GM12878 (cell line): ENCODE results near the gene EPHB1. TPM values are rescaled to one million over a fixed set of nuclear protein-coding genes. Genes with fewer than 3 reads are reported as not detected.

Source experiments
- ATAC-seq: fragments of 200-7000 bp; cut with Tn5 transposase; 3 replicates; pipeline ENCODE4 v1.9.1; 2020; ENCODE audit warnings: mild to moderate bottlenecking, moderate library complexity
- BruUV-seq: library from RNA; stranded (reverse); fragments of 400-500 nt; replicated peaks from 2 replicates; lab custom pipeline; 2021; lab: Mats Ljungman, UMichigan
- CTCF ChIA-PET: fragments of 300-600 bp; sonication (Branson Sonifier 250); formaldehyde crosslinking; extraction: SDS; loops from one replicate; lab custom pipeline; 2021; ENCODE audit warnings: inconsistent platforms; lab: Yijun Ruan, JAX
- POLR2A ChIA-PET: fragments of 350-600 bp; formaldehyde crosslinking; extraction: SDS; loops from one replicate; lab custom pipeline; 2021; ENCODE audit warnings: inconsistent platforms; lab: Charles Lee
- RAD21 ChIA-PET: fragments of 300-600 bp; sonication (Branson Sonifier 250); formaldehyde crosslinking; loops from one replicate; lab custom pipeline; 2023; ENCODE audit warnings: antibody characterized with exemption; ENCODE audit not compliant: unreplicated experiment; lab: Charles Lee
- SMC1A ChIA-PET: fragments of 300-600 bp; sonication (Branson Sonifier 250); formaldehyde crosslinking; loops from one replicate; lab custom pipeline; 2023; ENCODE audit not compliant: unreplicated experiment, uncharacterized antibody; lab: Charles Lee
- DNase-seq: peaks from one replicate; pipeline ENCODE4 v3.0.0-alpha.2; 2011; ENCODE audit warnings: low read depth, low spot score
- FAIRE-seq: peaks from 3 replicates; lab custom pipeline; 2011; peaks lifted over from hg19 to GRCh38; lab: Jason Lieb, UNC
- H2AFZ ChIP-seq: 2 replicates; pipeline ENCODE4 v1.6.0; 2011; ENCODE audit warnings: low read depth, low read length, control low read depth; ENCODE audit not compliant: control insufficient read depth
- H3K27ac ChIP-seq: 2 replicates; pipeline ENCODE4 v1.5.1; 2011; ENCODE audit warnings: control low read depth; ENCODE audit not compliant: control insufficient read depth, insufficient read depth
- H3K27me3 ChIP-seq, 2 experiments: replicated peaks in 1 of 2; 2 replicates each; pipeline versions ENCODE4 v1.6.0 to v1.6.1; 2011; ENCODE audit warnings: low read length in 1 of 2; ENCODE audit not compliant: control insufficient read depth in 2 of 2, insufficient read depth in 2 of 2
- H3K36me3 ChIP-seq, 2 experiments: 2 replicates each; pipeline ENCODE4 v1.5.1; 2011; ENCODE audit warnings: low read length in 1 of 2; ENCODE audit not compliant: control insufficient read depth in 2 of 2, insufficient read depth in 2 of 2
- H3K4me1 ChIP-seq: 2 replicates; pipeline ENCODE4 v1.6.1; 2011; ENCODE audit warnings: mild to moderate bottlenecking, low read length, moderate library complexity, mixed read lengths; ENCODE audit not compliant: control insufficient read depth, insufficient read depth
- H3K4me2 ChIP-seq: 2 replicates; pipeline ENCODE4 v1.6.0; 2011; ENCODE audit warnings: control low read depth; ENCODE audit not compliant: control insufficient read depth, insufficient read depth
- H3K4me3 ChIP-seq: fragments of 200-600 bp; sonication (generic); 2 replicates; pipeline ENCODE4 v1.5.1; 2016
- H3K79me2 ChIP-seq: 2 replicates; pipeline ENCODE4 v1.6.0; 2011; ENCODE audit warnings: low read length; ENCODE audit not compliant: control insufficient read depth, insufficient read depth
- H3K9ac ChIP-seq: 2 replicates; pipeline ENCODE4 v1.8.0; 2011; ENCODE audit warnings: low read length, control low read depth, mixed read lengths; ENCODE audit not compliant: control insufficient read depth, insufficient read depth
- H3K9me3 ChIP-seq: replicated peaks from 3 replicates; pipeline ENCODE4 v1.5.1; 2011; ENCODE audit warnings: mild to moderate bottlenecking, low read length; ENCODE audit not compliant: control insufficient read depth, insufficient read depth
- H4K20me1 ChIP-seq: 2 replicates; pipeline ENCODE4 v1.6.0; 2011; ENCODE audit not compliant: control insufficient read depth, insufficient read depth
- E2F8 ChIP-seq: fragments of 450-650 bp; IDR thresholded peaks from 2 replicates; pipeline ENCODE4 v1.6.1; 2018; ENCODE audit warnings: mild to moderate bottlenecking, low read depth, moderate library complexity; ENCODE audit not compliant: partially characterized antibody
- MEF2A ChIP-seq: IDR thresholded peaks from 2 replicates; pipeline ENCODE4 v1.6.1; 2011; ENCODE audit warnings: low read depth, mild to moderate bottlenecking, low read length, moderate library complexity; ENCODE audit not compliant: insufficient read depth
- POU2F2 ChIP-seq: IDR thresholded peaks from 3 replicates; pipeline ENCODE4 v1.6.1; 2011; ENCODE audit warnings: low read depth, mild to moderate bottlenecking, low read length, borderline replicate concordance
- RCOR1 ChIP-seq: conservative IDR thresholded peaks from 2 replicates; pipeline ENCODE4 v1.6.1; 2012; ENCODE audit warnings: low read depth, low read length, improper control_type of control experiment
- STAT3 ChIP-seq: IDR thresholded peaks from 2 replicates; pipeline ENCODE4 v1.6.1; 2011; ENCODE audit warnings: low read depth, low read length, improper control_type of control experiment
- ZNF384 ChIP-seq: IDR thresholded peaks from 2 replicates; pipeline ENCODE4 v1.6.1; 2012; ENCODE audit warnings: low read depth, mild to moderate bottlenecking, low read length, improper control_type of control experiment, borderline replicate concordance
- WGBS: methylation state at CpG from one replicate; pipeline ENCODE4 v1.1.6; 2016; ENCODE audit warnings: low lambda C conversion rate; ENCODE audit not compliant: insufficient replicate concordance, insufficient coverage; ENCODE audit errors: missing lambda C conversion rate; 5-methylcytosine and 5-hydroxymethylcytosine counted together
- in situ Hi-C: fragments of 300-500 bp; cut with MboI; formaldehyde crosslinking; loops from 9 replicates; pipeline ENCODE4 v1.14.3; 2018; ENCODE audit warnings: mixed read lengths
- intact Hi-C: fragments of 100-400 bp; cut with micrococcal nuclease; formaldehyde crosslinking; loops from one replicate; pipeline ENCODE4 v1.14.2; 2022; ENCODE audit not compliant: unreplicated experiment
- polyA plus RNA-seq, 11 experiments: library from polyadenylated mRNA; depleted of rRNA in 4 of 11; unstranded in 6 of 11; stranded (reverse) in 5 of 11; fragments of >200 nt; fragmentation: Nextera tagmentation in 4 of 11; fragmentation: Illumina TruSeq in 1 of 11; extraction: Ambion mirVana in 4 of 11; extraction: Trizol in 1 of 11; gene quantifications; 1 replicate in 1 of 11; 2 replicates in 10 of 11; pipeline versions ENCODE4 v1.2.1 to v1.2.3, GENCODE V29; 2011 to 2016; ENCODE audit warnings: inconsistent platforms in 2 of 11, missing spikeins in 2 of 11, low read depth in 1 of 11
- total RNA-seq, 4 experiments: library from RNA; depleted of rRNA in 3 of 4; stranded (reverse); fragments of >200 nt in 3 of 4; fragmentation: Illumina TruSeq in 1 of 4; extraction: Trizol in 1 of 4; gene quantifications; 2 replicates each; pipeline versions ENCODE4 v1.2.1 to v1.2.3, GENCODE V29; 2013 to 2021
- TF ChIP-seq, protein P1 (sequence below): IDR thresholded peaks from 2 replicates; pipeline ENCODE4 v1.6.1; 2011; ENCODE audit warnings: low read depth, mild to moderate bottlenecking, low read length, moderate library complexity, borderline replicate concordance; ENCODE audit errors: extremely low read depth

Gene EPHB1
- total and polyA plus RNA-seq, 10 of the 15 experiments (the other 5 are each of a cell fraction or from before 2014, with no cell fraction given), result 0.33 to 23.8 (median 1.2) TPM

DNA sequence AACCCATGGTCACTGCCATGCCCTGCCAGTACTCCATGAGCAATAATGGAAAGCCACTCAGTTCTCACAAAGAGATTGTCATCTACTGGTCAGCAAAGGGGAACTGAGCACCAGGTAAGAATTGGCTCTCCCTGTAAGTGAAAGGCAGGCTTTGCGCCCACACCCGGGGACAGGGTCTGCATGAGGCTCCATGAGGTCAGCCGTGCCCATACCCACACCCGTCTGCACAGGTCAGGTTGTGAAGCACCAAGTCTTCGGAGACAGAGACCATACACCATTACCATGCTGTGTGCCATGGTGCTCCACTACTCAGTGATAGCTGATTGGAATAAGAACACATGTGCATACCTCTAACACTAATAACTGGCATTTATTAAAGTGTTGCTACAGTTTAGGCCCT, 322.9 kb downstream of the EPHB1 start:
- WGBS, result 2% methylated on average over 5 of the region's 5 CpGs
- no TSS peak for BruUV-seq
- Histone ChIP-seq H3K36me3 (no peaks in the 10 kb centered on the region; a peak in 1 of 4 replicates), H3K4me3 (no peak overlapping the region), H3K27ac (no peak overlapping the region), H3K79me2 (no peaks in the 10 kb centered on the region), H3K4me1 (no peaks in the 10 kb centered on the region), H3K4me2 (no peak overlapping the region), H2AFZ (no peak overlapping the region), H3K27me3 (no peaks in the 10 kb centered on the region), H3K9me3 (no peaks in the 10 kb centered on the region), H3K9ac (no peak overlapping the region), H4K20me1 (no peaks in the 10 kb centered on the region; the same call in 1 of the 2 replicates)
- ChIA-PET CTCF (interaction anchor here (1.1 kb wide), 1 partner anchor 323 kb away, joined by 3 read pairs; the partner anchor contains the start of gene EPHB1), POLR2A (no interaction called here), SMC1A (no interaction called here), RAD21 (no interaction called here)
- ATAC-seq, result no peak
- in situ Hi-C loops, result no loop called here
- FAIRE-seq, result no peak
- no peak for DNase-seq
- intact Hi-C loops, result no loop called here
- TF ChIP-seq E2F8 (no peak), POU2F2 (no peak), STAT3 (no peak), MEF2A (no peak), RCOR1 (no peak), ZNF384 (no peak)
- TF ChIP-seq, protein P1, sequence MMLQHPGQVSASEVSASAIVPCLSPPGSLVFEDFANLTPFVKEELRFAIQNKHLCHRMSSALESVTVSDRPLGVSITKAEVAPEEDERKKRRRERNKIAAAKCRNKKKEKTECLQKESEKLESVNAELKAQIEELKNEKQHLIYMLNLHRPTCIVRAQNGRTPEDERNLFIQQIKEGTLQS, result no peak
- TF ChIP-seq, all 136 proteins: peak for 0
